ENCODE data around the gene BCAS4.

GRCh38 chr20:50772420-50773185 is 22.3 kb upstream of the BCAS4 start:
- no peak for TF ChIP-seq CTCF (IDR thresholded peaks at IDR 0.05)
- no peak for TF ChIP-seq POLR2A (IDR thresholded peaks at IDR 0.05)

Measured in thyroid gland (tissue), 4 donors.